Fibroblast of lung (primary cell): ENCODE measurements around the gene PRLR.

Source experiments
- CTCF ChIP-seq, 2 donors: IDR thresholded peaks in 1 of 2; conservative IDR thresholded peaks in 1 of 2; 1 replicate in 1 of 2; 2 replicates in 1 of 2; pipeline ENCODE4 v1.5.1; 2011 to 2012; ENCODE audit warnings: low read length in 2 of 2, control low read depth in 1 of 2, inconsistent platforms in 1 of 2, low read depth in 1 of 2, mild to moderate bottlenecking in 1 of 2
- EZH2 ChIP-seq: IDR thresholded peaks from 2 replicates; pipeline ENCODE4 v1.5.1; 2012; ENCODE audit warnings: low read length, control low read depth, mild to moderate bottlenecking; ENCODE audit errors: missing control alignments

GRCh38 chr5:35133186-35133585 lies 97.1 kb downstream of the PRLR start:
- TF ChIP-seq CTCF (conservative IDR thresholded peaks at IDR 0.05 in 1 of 2, IDR thresholded peaks at IDR 0.05 in 1 of 2; ENCODE audit: low read depth in 1 of 2, low read length in 2 of 2) (no peak), EZH2 (no peak)
